HG03280 (cell line): Measurements from ENCODE around the gene PRRT2.

Source experiments
- ATAC-seq: cut with Tn5 transposase; IDR thresholded peaks from one replicate; pipeline ENCODE4 v1.9.1; 2021; ENCODE audit warnings: mild to moderate bottlenecking, moderate library complexity; ENCODE audit not compliant: unreplicated experiment

PRRT2 gene

GRCh38 chr16:29858974-29859373, 47.0 kb downstream of the PRRT2 start:
- no peak for ATAC-seq

GRCh38 chr16:29860218-29860617, 48.2 kb downstream of the PRRT2 start:
- no peak for ATAC-seq

- no peak for ATAC-seq
Observed at GRCh38 chr16:29862383-29862883, 50.4 kb downstream of the PRRT2 start.

- ATAC-seq = peak; percentile 96
Observed at GRCh38 chr16:29862884-29863668, 51.1 kb downstream of the PRRT2 start, which contains the start of gene CDIPT. Gene CDIPT (minus strand): TSS chr16:29863226. CDS start chr16:29862857, 369 bp downstream.

- no peak for ATAC-seq
Observed at GRCh38 chr16:29863669-29863984, 51.6 kb downstream of the PRRT2 start.

- no peak for ATAC-seq
Observed at GRCh38 chr16:29864205-29864604, 52.2 kb downstream of the PRRT2 start.
